ENCODE data around the gene DNAH10. TPM values are rescaled to one million over a fixed set of nuclear protein-coding genes. Genes with fewer than 3 reads are reported as not detected.
"Not testable (repeated sequence)": the region's sequence is repeated elsewhere in the genome, so short reads cannot be mapped to it uniquely, and the experiment has no call there.

Gene DNAH10
- total and polyA plus RNA-seq, 2 of the 4 experiments (the other 2 are of a cell fraction): 0.18 to 0.22 TPM

GRCh38 chr12:123911672-123912409 lies 149.7 kb downstream of the DNAH10 start:
- H4K20me1 ChIP-seq (ENCODE audit: insufficient read depth, low read length); H2BK20ac ChIP-seq (ENCODE audit: low read depth, low read length); H3K18ac ChIP-seq (ENCODE audit: low read depth, low read length); H3K79me1 ChIP-seq (ENCODE audit: low read depth in 1 of 2, low read length in 2 of 2); H3K14ac ChIP-seq (replicated peaks; ENCODE audit: low read depth, low read length); H3K36me3 ChIP-seq (ENCODE audit: control insufficient read depth, insufficient read depth, low read length); H2AK9ac ChIP-seq (replicated peaks; ENCODE audit: low read depth, low read length, poor library complexity); H4K8ac ChIP-seq (ENCODE audit: low read depth in 2 of 2, low read length in 2 of 2); ATAC-seq (ENCODE audit: low read depth); H3K27ac ChIP-seq (ENCODE audit: insufficient read depth, low read length); intact Hi-C loops (cut with micrococcal nuclease); H3K4ac ChIP-seq (ENCODE audit: low read depth, low read length); H2BK120ac ChIP-seq (ENCODE audit: low read depth, low read length); H3K27me3 ChIP-seq (ENCODE audit: control insufficient read depth, insufficient read depth, low read length); BruUV-seq (replicated peaks); in situ Hi-C loops (cut with MboI; ENCODE audit: low sequenced_read_pairs); H3K4me3 ChIP-seq (ENCODE audit: insufficient read depth, low read depth, low read length); H2AFZ ChIP-seq (replicated peaks; ENCODE audit: low read length, poor library complexity); H2BK15ac ChIP-seq (ENCODE audit: low read depth, low read length); H3K9me3 ChIP-seq (ENCODE audit: control insufficient read depth, insufficient read depth, low read length); H2BK5ac ChIP-seq (ENCODE audit: low read depth, low read length, poor library complexity, severe bottlenecking); DNase-seq; dilution Hi-C loops (cut with HindIII; ENCODE audit: low sequenced_read_pairs, unreplicated experiment); H3K9ac ChIP-seq (ENCODE audit: low read depth, low read length); H3K4me1 ChIP-seq (ENCODE audit: control insufficient read depth, insufficient read depth, low read length); H3K23ac ChIP-seq (ENCODE audit: low read depth, low read length); H4K91ac ChIP-seq (ENCODE audit: insufficient read depth, low read depth, low read length); H3K4me2 ChIP-seq (ENCODE audit: low read depth, low read length); H2AK5ac ChIP-seq (ENCODE audit: low read depth, low read length); H4K5ac ChIP-seq (ENCODE audit: low read depth, low read length); H3K56ac ChIP-seq (ENCODE audit: extremely low read depth, insufficient read depth, low read length); H3K9me1 ChIP-seq (ENCODE audit: insufficient read depth, low read length): not testable (repeated sequence)
- no CpG with 5 or more reads among the region's 9 CpGs for WGBS, 2 experiments (ENCODE audit: extremely low coverage in 2 of 2, insufficient read length in 1 of 2)
- POLR2A ChIA-PET (ENCODE audit: unreplicated experiment): interaction anchor here (0.6 kb wide), 1 partner anchor 99 kb away, joined by 9 read pairs; no protein-coding TSS in a partner anchor
- CTCF ChIA-PET: interaction anchor here (1.0 kb wide), 1 partner anchor 27 kb away, joined by 5 read pairs; no protein-coding TSS in a partner anchor
